Medulla oblongata (tissue), 1 donor: ENCODE measurements around the gene RAB27A.
A peak's percentile ranks its signal among the peaks of the same experiment; 100 is the strongest.
"Not testable (repeated sequence)": the region's sequence is repeated elsewhere in the genome, so short reads cannot be mapped to it uniquely, and the experiment has no call there.

Experiments
- DNase-seq: peaks from one replicate; pipeline ENCODE4 v3.0.0-alpha.2; 2015; ENCODE audit errors: extremely low spot score

The RAB27A gene

GRCh38 chr15:55281517-55282228, 7.9 kb downstream of the RAB27A start:
- DNase-seq = no peak

- DNase-seq = not testable (repeated sequence)
These were observed 9.0 kb downstream of the RAB27A start for GRCh38 chr15:55280589-55280988.

GRCh38 chr15:55279746-55280351, 9.8 kb downstream of the RAB27A start:
- no peak for DNase-seq

- DNase-seq = no peak
These were observed 10.4 kb downstream of the RAB27A start for GRCh38 chr15:55279100-55279745.

GRCh38 chr15:55277715-55278114, 11.9 kb downstream of the RAB27A start:
- DNase-seq = no peak

GRCh38 chr15:55277116-55277564, 12.5 kb downstream of the RAB27A start:
- DNase-seq = no peak

GRCh38 chr15:55276324-55276723, 13.3 kb downstream of the RAB27A start:
- DNase-seq = no peak

- peak; percentile 28 for DNase-seq
These were observed 19.3 kb downstream of the RAB27A start for GRCh38 chr15:55270291-55270690.

- DNase-seq = no peak
These were observed 21.4 kb downstream of the RAB27A start for GRCh38 chr15:55268176-55268695.

- peak; percentile 54 for DNase-seq
These were observed 22.0 kb downstream of the RAB27A start for GRCh38 chr15:55267401-55268175.

- no peak for DNase-seq
These were observed 23.1 kb downstream of the RAB27A start for GRCh38 chr15:55266547-55266946.

- DNase-seq = no peak
These were observed 29.0 kb downstream of the RAB27A start for GRCh38 chr15:55260562-55261131.

GRCh38 chr15:55257938-55258337, 31.7 kb downstream of the RAB27A start:
- DNase-seq = no peak

- no peak for DNase-seq
These were observed 32.5 kb downstream of the RAB27A start for GRCh38 chr15:55257012-55257670.

- DNase-seq = no peak
These were observed 33.2 kb downstream of the RAB27A start for GRCh38 chr15:55256281-55257011.

GRCh38 chr15:55255714-55256113, 33.9 kb downstream of the RAB27A start:
- no peak for DNase-seq

- no peak for DNase-seq
These were observed 34.5 kb downstream of the RAB27A start for GRCh38 chr15:55254916-55255679.

- DNase-seq = no peak
These were observed 36.0 kb downstream of the RAB27A start for GRCh38 chr15:55253580-55253979.

GRCh38 chr15:55252201-55252600, 37.4 kb downstream of the RAB27A start:
- DNase-seq = not testable (repeated sequence)

GRCh38 chr15:55250941-55251340, 38.7 kb downstream of the RAB27A start:
- DNase-seq = no peak
